ENCODE data around the gene HBEGF. TPM values are rescaled to one million over a fixed set of nuclear protein-coding genes. Genes with fewer than 3 reads are reported as not detected.

Gene HBEGF
- total RNA-seq, 2 donors from 2014 or later = 3.1 to 7.3 TPM

DNA sequence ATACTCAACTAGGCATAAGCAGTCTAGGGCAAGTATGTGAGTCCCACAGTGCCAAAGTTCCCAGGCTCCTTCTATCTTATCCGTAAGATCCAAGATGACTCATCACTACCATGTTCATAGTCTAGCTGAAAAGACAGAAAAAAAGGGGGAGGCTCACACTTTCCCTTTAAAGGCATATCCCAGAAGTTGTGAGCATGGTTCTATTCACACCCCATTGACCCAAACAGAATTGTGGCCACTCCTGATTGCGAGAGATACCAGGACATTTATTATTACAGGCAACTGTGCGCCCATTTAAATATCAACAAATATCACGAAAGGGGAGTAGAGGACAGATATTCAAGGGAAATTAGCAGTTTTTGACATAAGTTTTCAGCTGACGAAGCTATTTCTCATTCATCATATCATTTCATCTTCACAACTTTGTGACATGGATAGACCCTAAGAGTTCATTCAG, 35.4 kb downstream of the HBEGF start:
- TF ChIP-seq, protein P1, sequence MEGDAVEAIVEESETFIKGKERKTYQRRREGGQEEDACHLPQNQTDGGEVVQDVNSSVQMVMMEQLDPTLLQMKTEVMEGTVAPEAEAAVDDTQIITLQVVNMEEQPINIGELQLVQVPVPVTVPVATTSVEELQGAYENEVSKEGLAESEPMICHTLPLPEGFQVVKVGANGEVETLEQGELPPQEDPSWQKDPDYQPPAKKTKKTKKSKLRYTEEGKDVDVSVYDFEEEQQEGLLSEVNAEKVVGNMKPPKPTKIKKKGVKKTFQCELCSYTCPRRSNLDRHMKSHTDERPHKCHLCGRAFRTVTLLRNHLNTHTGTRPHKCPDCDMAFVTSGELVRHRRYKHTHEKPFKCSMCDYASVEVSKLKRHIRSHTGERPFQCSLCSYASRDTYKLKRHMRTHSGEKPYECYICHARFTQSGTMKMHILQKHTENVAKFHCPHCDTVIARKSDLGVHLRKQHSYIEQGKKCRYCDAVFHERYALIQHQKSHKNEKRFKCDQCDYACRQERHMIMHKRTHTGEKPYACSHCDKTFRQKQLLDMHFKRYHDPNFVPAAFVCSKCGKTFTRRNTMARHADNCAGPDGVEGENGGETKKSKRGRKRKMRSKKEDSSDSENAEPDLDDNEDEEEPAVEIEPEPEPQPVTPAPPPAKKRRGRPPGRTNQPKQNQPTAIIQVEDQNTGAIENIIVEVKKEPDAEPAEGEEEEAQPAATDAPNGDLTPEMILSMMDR (IDR thresholded peaks at IDR 0.05) = no peak
- no peak for TF ChIP-seq POLR2A (IDR thresholded peaks at IDR 0.05)
- intact Hi-C loops (cut with DNase I) = no loop called here
- H3K4me1 ChIP-seq = no peaks in the 10 kb centered on the region
- WGBS, 2 donors = 70 to 78% methylated on average over 5 of the region's 5 CpGs
- no peak for ATAC-seq
- H3K9me3 ChIP-seq = no peaks in the 10 kb centered on the region
- H3K36me3 ChIP-seq (replicated peaks in 1 of 2; ENCODE audit: insufficient read depth in 1 of 2, low read depth in 2 of 2) = no peaks in the 10 kb centered on the region
- no peak overlapping the region for H3K4me3 ChIP-seq
- H3K27me3 ChIP-seq = no peaks in the 10 kb centered on the region
- no peak overlapping the region for H3K27ac ChIP-seq
- DNase-seq = no peak

DNA sequence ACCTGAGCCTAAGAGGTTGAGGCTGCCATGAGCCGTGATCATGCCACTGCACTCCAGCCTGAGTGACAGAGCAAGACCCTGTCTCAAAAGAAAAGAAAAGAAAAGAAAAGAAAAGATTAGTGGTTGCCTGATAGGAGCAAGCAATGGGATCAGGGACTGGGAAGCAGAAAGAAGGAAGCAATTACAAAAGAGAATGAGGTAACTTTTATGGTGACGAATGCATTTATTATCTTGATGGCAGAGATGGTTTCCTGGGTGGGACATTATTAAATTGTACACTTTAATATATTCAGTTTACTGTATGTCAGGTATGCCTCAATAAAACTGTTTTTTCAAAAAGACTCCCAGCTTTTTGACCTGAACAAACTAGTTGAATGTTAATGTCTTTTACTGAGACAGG, 36.0 kb downstream of the HBEGF start:
- 66% methylated on average over 2 of the region's 2 CpGs for WGBS, 2 donors
- DNase-seq = no peak
- Histone ChIP-seq H3K9me3 (no peaks in the 10 kb centered on the region), H3K4me3 (no peak overlapping the region), H3K4me1 (no peaks in the 10 kb centered on the region), H3K36me3 (replicated peaks in 1 of 2; ENCODE audit: insufficient read depth in 1 of 2, low read depth in 2 of 2) (no peaks in the 10 kb centered on the region), H3K27me3 (no peaks in the 10 kb centered on the region), H3K27ac (no peak overlapping the region)
- ATAC-seq = no peak
- intact Hi-C loops (cut with DNase I) = no loop called here
- TF ChIP-seq, protein P1 (IDR thresholded peaks at IDR 0.05) = no peak
- TF ChIP-seq POLR2A (IDR thresholded peaks at IDR 0.05) = no peak

DNA sequence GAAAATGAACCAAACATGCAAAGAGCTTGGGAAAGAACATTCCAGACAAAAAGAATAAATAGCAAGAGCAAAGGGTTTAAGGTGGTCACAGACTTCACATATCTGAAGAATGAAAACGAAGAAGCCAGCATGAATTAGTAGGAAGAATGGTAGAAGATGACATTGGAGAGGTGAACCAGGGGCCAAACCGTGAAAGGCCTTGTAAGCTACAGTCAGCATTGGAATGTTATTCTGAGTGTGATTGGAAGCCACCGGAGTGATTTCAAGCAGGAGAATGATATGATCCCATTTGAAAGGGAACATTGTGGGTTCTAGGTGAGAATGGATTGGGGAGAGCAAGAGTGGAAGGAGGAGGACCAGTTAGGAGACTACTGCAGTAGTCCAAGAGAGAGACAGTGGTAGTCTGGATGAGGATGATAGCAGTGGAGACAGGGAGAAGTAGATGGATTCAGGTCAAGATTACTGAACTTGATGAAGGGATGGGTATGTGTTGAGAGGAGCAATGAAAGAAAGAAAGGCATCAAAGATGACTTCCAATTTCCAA, 36.6 kb downstream of the HBEGF start:
- no peak overlapping the region for H3K4me3 ChIP-seq
- TF ChIP-seq, protein P1 (IDR thresholded peaks at IDR 0.05) = no peak
- TF ChIP-seq POLR2A (IDR thresholded peaks at IDR 0.05) = no peak
- intact Hi-C loops (cut with DNase I) = no loop called here
- 77 to 81% methylated on average over 3 of the region's 3 CpGs for WGBS, 2 donors
- ATAC-seq (no peak), DNase-seq (no peak)
- no peaks in the 10 kb centered on the region for H3K27me3 ChIP-seq
- no peaks in the 10 kb centered on the region for H3K36me3 ChIP-seq (replicated peaks in 1 of 2; ENCODE audit: insufficient read depth in 1 of 2, low read depth in 2 of 2)
- no peaks in the 10 kb centered on the region for H3K4me1 ChIP-seq
- H3K27ac ChIP-seq = no peak overlapping the region
- no peaks in the 10 kb centered on the region for H3K9me3 ChIP-seq

DNA sequence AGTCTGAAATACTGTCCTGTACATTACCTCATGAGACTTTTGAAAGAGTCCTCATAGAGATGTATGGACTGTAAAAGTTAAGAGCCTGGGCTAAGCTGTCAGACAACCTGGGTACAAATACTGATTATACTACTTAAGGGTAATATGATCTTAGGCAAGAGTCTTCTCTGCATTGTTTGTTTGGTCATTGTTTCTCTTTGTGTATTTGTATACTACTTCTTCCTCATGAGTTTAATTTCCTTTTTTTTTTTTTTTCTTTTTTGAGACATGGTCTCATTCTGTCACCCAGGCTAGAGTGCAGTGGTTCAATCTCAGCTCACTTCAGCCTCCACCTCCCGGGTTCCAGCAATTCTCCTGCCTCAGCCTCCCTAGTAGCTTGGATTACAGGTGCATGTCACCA, 40.9 kb downstream of the HBEGF start:
- ATAC-seq (no peak), DNase-seq (no peak)
- 68 to 69% methylated on average over 1 of the region's 1 CpG for WGBS, 2 donors
- Histone ChIP-seq H3K4me1 (peaks cover 11% of the 10 kb centered on the region), H3K27me3 (no peaks in the 10 kb centered on the region), H3K36me3 (replicated peaks in 1 of 2; ENCODE audit: insufficient read depth in 1 of 2, low read depth in 2 of 2) (no peaks in the 10 kb centered on the region), H3K9me3 (no peaks in the 10 kb centered on the region), H3K27ac (no peak overlapping the region), H3K4me3 (no peak overlapping the region)
- intact Hi-C loops (cut with DNase I) = no loop called here
- TF ChIP-seq POLR2A (IDR thresholded peaks at IDR 0.05) = no peak
- TF ChIP-seq, protein P1 (IDR thresholded peaks at IDR 0.05) = no peak

DNA sequence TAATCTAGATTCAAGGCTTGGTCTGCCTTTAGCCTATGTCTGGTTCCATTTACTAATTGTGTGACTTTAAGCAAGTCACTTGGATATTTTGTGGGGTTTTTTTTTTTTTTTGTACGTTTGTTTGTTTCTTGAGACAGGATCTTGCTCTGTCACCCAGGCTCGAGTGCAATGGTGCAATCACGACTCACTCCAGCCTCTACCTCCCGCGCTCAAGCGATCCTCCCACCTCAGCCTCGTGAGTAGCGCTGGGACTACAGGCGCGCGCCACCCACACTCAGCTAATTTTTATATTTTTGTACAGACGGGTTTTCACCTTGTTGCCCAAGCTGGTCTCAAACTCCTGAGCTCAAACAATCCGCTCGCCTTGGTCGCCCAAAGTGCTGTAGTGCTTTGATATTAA, 42.4 kb downstream of the HBEGF start:
- 76 to 86% methylated on average over 15 of the region's 15 CpGs for WGBS, 2 donors
- Histone ChIP-seq H3K27me3 (no peaks in the 10 kb centered on the region), H3K27ac (no peak overlapping the region), H3K9me3 (no peaks in the 10 kb centered on the region), H3K4me1 (peaks cover 13% of the 10 kb centered on the region), H3K4me3 (no peak overlapping the region), H3K36me3 (replicated peaks in 1 of 2; ENCODE audit: insufficient read depth in 1 of 2, low read depth in 2 of 2) (no peaks in the 10 kb centered on the region)
- TF ChIP-seq, protein P1 (IDR thresholded peaks at IDR 0.05) = no peak
- TF ChIP-seq POLR2A (IDR thresholded peaks at IDR 0.05) = no peak
- intact Hi-C loops (cut with DNase I) = no loop called here
- DNase-seq (no peak), ATAC-seq (no peak)
